Neutrophil (primary cell): ENCODE results near the gene SCIMP.

ENCODE experiments used
- H3K27ac ChIP-seq: fragments of 200-600 bp; sonication (generic); 2 replicates; pipeline ENCODE4 v1.5.1; 2016; ENCODE audit warnings: mild to moderate bottlenecking, moderate library complexity
- H3K27me3 ChIP-seq: fragments of 200-600 bp; sonication (generic); 2 replicates; pipeline ENCODE4 v1.6.0; 2016; ENCODE audit warnings: mild to moderate bottlenecking
- H3K36me3 ChIP-seq: fragments of 200-600 bp; sonication (generic); 2 replicates; pipeline ENCODE4 v1.5.1; 2017
- H3K4me1 ChIP-seq, 2 experiments: fragments of 200-600 bp in 1 of 2; sonication (generic) in 1 of 2; 1 replicate in 1 of 2; 2 replicates in 1 of 2; pipeline versions ENCODE4 v1.5.1 to v1.6.1; 2013 to 2016; ENCODE audit warnings: low read depth in 1 of 2, low read length in 1 of 2, mild to moderate bottlenecking in 1 of 2, moderate library complexity in 1 of 2; ENCODE audit not compliant: control insufficient read depth in 1 of 2, insufficient read depth in 1 of 2
- H3K4me3 ChIP-seq, 2 experiments: fragments of 200-600 bp in 1 of 2; sonication (generic) in 1 of 2; 1 replicate in 1 of 2; 2 replicates in 1 of 2; pipeline ENCODE4 v1.5.1; 2013 to 2016; ENCODE audit warnings: low read depth in 1 of 2, low read length in 1 of 2, mild to moderate bottlenecking in 1 of 2, moderate library complexity in 1 of 2
- H3K9me3 ChIP-seq: fragments of 200-600 bp; sonication (generic); 2 replicates; pipeline ENCODE4 v1.5.1; 2016
- TF ChIP-seq, protein P1 (sequence below): fragments of 200-600 bp; sonication (generic); IDR thresholded peaks from 2 replicates; pipeline ENCODE4 v1.5.1; 2016; ENCODE audit warnings: antibody characterized with exemption

The SCIMP gene

DNA sequence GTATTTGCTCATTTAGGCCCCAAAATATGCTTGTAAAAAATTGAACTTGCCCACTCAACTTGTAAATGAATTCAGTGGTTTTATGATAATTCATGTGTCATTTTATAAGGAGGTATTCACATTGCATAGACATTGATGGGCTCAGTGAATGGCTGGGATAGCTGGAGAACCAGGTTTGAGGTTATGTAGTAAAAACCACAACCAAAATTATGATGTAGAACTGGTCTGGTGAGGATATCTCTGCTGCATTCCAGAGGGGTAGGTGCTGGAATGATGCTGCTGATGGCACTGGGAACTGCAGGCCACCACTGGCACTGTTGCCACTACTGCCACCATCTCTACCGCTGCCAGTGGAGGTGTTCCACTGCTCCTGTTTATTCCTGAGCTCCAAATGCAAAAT, 25.9 kb upstream of the SCIMP start:
- H3K27ac ChIP-seq, result no peak overlapping the region
- H3K36me3 ChIP-seq, result no peaks in the 10 kb centered on the region
- no peak overlapping the region for H3K4me3 ChIP-seq
- no peaks in the 10 kb centered on the region for H3K9me3 ChIP-seq
- no peaks in the 10 kb centered on the region for H3K4me1 ChIP-seq
- TF ChIP-seq, protein P1, sequence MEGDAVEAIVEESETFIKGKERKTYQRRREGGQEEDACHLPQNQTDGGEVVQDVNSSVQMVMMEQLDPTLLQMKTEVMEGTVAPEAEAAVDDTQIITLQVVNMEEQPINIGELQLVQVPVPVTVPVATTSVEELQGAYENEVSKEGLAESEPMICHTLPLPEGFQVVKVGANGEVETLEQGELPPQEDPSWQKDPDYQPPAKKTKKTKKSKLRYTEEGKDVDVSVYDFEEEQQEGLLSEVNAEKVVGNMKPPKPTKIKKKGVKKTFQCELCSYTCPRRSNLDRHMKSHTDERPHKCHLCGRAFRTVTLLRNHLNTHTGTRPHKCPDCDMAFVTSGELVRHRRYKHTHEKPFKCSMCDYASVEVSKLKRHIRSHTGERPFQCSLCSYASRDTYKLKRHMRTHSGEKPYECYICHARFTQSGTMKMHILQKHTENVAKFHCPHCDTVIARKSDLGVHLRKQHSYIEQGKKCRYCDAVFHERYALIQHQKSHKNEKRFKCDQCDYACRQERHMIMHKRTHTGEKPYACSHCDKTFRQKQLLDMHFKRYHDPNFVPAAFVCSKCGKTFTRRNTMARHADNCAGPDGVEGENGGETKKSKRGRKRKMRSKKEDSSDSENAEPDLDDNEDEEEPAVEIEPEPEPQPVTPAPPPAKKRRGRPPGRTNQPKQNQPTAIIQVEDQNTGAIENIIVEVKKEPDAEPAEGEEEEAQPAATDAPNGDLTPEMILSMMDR, result no peak
- H3K27me3 ChIP-seq, result no peaks in the 10 kb centered on the region

GRCh38 chr17:5257124-5257523, 22.5 kb upstream of the SCIMP start:
- no peaks in the 10 kb centered on the region for H3K36me3 ChIP-seq
- no peaks in the 10 kb centered on the region for H3K9me3 ChIP-seq
- H3K4me3 ChIP-seq, result no peak overlapping the region
- peaks cover 10% of the 10 kb centered on the region in 2 experiments for H3K4me1 ChIP-seq
- TF ChIP-seq, protein P1, result no peak
- H3K27ac ChIP-seq, result no peak overlapping the region
- no peaks in the 10 kb centered on the region for H3K27me3 ChIP-seq

DNA sequence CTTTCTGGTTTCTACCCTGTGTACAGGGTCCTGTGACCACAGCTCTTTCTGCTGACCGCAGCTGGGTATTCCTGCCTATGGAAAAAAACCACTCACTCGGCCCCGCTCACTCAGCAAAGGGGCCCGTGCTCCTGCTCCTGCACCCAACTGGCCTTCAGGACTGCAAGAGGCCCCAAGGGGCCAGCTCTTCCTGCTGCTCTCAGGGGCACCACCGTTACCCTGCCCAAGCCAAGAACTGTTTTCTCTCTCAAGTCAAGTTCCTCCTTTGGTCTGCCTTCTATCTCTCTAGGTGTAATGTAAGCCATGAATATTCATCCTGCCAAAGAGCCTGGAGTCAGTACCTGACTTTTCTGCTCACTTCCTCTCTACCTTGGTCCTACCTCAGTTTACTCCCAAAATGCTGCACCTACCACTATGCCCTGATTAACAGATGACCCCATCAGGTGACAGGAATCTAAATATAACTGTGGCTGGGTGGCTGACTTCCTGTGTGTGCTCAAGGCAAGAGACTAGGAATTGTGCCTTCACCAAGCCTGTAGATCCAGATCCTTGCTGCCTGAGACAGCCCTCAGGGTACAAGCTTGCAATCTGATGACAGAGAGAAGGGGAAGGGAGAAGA, 20.4 kb upstream of the SCIMP start:
- TF ChIP-seq, protein P1, result no peak
- no peaks in the 10 kb centered on the region for H3K36me3 ChIP-seq
- no peak overlapping the region for H3K4me3 ChIP-seq
- H3K27me3 ChIP-seq, result no peaks in the 10 kb centered on the region
- no peak overlapping the region for H3K27ac ChIP-seq
- peaks cover 10% of the 10 kb centered on the region in 2 experiments for H3K4me1 ChIP-seq
- no peaks in the 10 kb centered on the region for H3K9me3 ChIP-seq

- Histone ChIP-seq H3K27ac (no peak overlapping the region), H3K9me3 (no peaks in the 10 kb centered on the region)
These were observed 19.8 kb upstream of the SCIMP start for GRCh38 chr17:5254414-5254813.

DNA sequence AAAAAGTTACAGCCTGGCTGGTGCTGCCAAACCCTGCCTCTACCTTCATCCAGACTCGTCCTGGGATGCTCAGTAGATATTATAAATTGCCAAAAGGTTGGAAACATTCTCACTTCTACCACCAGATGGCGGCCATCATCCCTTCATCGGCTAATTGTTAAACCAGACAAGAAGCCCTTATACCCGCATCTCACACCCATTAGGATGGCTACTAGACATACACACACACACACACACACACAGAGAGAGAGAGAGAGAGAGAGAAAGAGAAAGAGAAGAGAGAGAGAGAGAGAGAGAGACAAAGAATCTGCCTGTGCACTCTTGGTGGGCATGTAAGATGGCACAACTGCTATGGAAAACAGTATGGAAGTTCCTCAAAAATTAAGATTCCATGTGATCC, 15.0 kb upstream of the SCIMP start:
- H3K36me3 ChIP-seq, result no peaks in the 10 kb centered on the region
- TF ChIP-seq, protein P1, result no peak
- no peak overlapping the region for H3K4me3 ChIP-seq
- H3K4me1 ChIP-seq, result peaks cover 3% of the 10 kb centered on the region in 2 experiments
- H3K27me3 ChIP-seq, result no peaks in the 10 kb centered on the region
- H3K9me3 ChIP-seq, result no peaks in the 10 kb centered on the region
- H3K27ac ChIP-seq, result no peak overlapping the region

More at GRCh38 chr17:5254414-5254813, 19.8 kb upstream of the SCIMP start:
- Histone ChIP-seq H3K36me3 (no peaks in the 10 kb centered on the region), H3K27me3 (no peaks in the 10 kb centered on the region), H3K4me1 (peaks cover 10% of the 10 kb centered on the region in 2 experiments), H3K4me3 (no peak overlapping the region)
- TF ChIP-seq, protein P1, result no peak
